K562 (cell line): ENCODE results near the gene NKD1. TPM values are rescaled to one million over a fixed set of nuclear protein-coding genes. Genes with fewer than 3 reads are reported as not detected.

ENCODE experiments used
- ATAC-seq: fragments of 200-7000 bp; cut with Tn5 transposase; 3 replicates; pipeline ENCODE4 v1.9.1; 2020; ENCODE audit warnings: moderate library complexity
- BruUV-seq: library from RNA; stranded (reverse); fragments of 400-500 nt; replicated peaks from 2 replicates; lab custom pipeline; 2021; lab: Mats Ljungman, UMichigan
- CTCF ChIA-PET: fragments of 300-600 bp; formaldehyde crosslinking; extraction: SDS; loops from one replicate; lab custom pipeline; 2021; ENCODE audit warnings: low intra/inter-chr PET ratio; lab: Yijun Ruan, JAX
- POLR2A ChIA-PET: fragments of 300-600, 350-650 bp; sonication (Branson Sonifier 250); formaldehyde crosslinking; extraction: SDS; loops from one replicate; lab custom pipeline; 2021; ENCODE audit warnings: antibody characterized with exemption, inconsistent platforms; lab: Yijun Ruan, JAX
- DNase-seq, 4 experiments: peaks; one replicate each; pipeline versions ENCODE4 v3.0.0 to v3.0.0-alpha.2; 2011 to 2018; ENCODE audit warnings: low spot score in 3 of 4, mixed read lengths in 3 of 4; ENCODE audit errors: extremely low read depth in 1 of 4
- FAIRE-seq: peaks from 2 replicates; lab custom pipeline; 2011; peaks lifted over from hg19 to GRCh38; lab: Jason Lieb, UNC
- H2AFZ ChIP-seq: 2 replicates; pipeline ENCODE4 v1.6.0; 2011; ENCODE audit warnings: low read depth, low read length, control low read depth, inconsistent platforms
- H3K27ac ChIP-seq: fragments of 200-600 bp; 3 replicates; pipeline ENCODE4 v1.8.0; 2011; ENCODE audit warnings: low read depth, mild to moderate bottlenecking, control low read depth, inconsistent platforms, low read length, moderate library complexity, mixed read lengths; ENCODE audit errors: extremely low read depth
- H3K27me3 ChIP-seq, 2 experiments: fragments of 300-600 bp in 1 of 2; 2 replicates in 1 of 2; 3 replicates in 1 of 2; pipeline versions ENCODE4 v1.6.0 to v1.8.0; 2011; ENCODE audit warnings: inconsistent platforms in 2 of 2, low read length in 2 of 2, mild to moderate bottlenecking in 1 of 2, mixed read lengths in 1 of 2, moderate library complexity in 1 of 2; ENCODE audit not compliant: control insufficient read depth in 2 of 2, insufficient read depth in 2 of 2
- H3K36me3 ChIP-seq: fragments of 300-600 bp; 3 replicates; pipeline ENCODE4 v1.8.0; 2011; ENCODE audit warnings: mild to moderate bottlenecking, low read length, inconsistent platforms; ENCODE audit not compliant: control insufficient read depth, insufficient read depth
- H3K4me1 ChIP-seq, 2 experiments: fragments of 200-600 bp in 1 of 2; replicated peaks in 1 of 2; 2 replicates in 1 of 2; 3 replicates in 1 of 2; pipeline versions ENCODE4 v1.5.1 to v1.8.0; 2011; ENCODE audit warnings: inconsistent platforms in 2 of 2, low read length in 2 of 2, mild to moderate bottlenecking in 1 of 2, mixed read lengths in 1 of 2, moderate library complexity in 1 of 2; ENCODE audit not compliant: control insufficient read depth in 2 of 2, insufficient read depth in 2 of 2
- H3K4me2 ChIP-seq: 2 replicates; pipeline ENCODE4 v1.6.1; 2011; ENCODE audit warnings: low read length, control low read depth, inconsistent platforms, mixed read lengths; ENCODE audit not compliant: insufficient read depth
- H3K4me3 ChIP-seq: fragments of 200-600 bp; sonication (generic), shearing (Covaris generic); 2 replicates; pipeline ENCODE4 v1.5.1; 2016; ENCODE audit warnings: control low read depth, inconsistent platforms
- H3K79me2 ChIP-seq: fragments of 200-600 bp; 3 replicates; pipeline ENCODE4 v1.8.0; 2011; ENCODE audit warnings: low read length, inconsistent platforms; ENCODE audit not compliant: control insufficient read depth, insufficient read depth
- H3K9ac ChIP-seq, 2 experiments: 2 replicates each; pipeline versions ENCODE4 v1.6.0 to v1.6.1; 2011; ENCODE audit warnings: low read depth in 2 of 2, low read length in 2 of 2, control low read depth in 1 of 2, inconsistent platforms in 1 of 2, mild to moderate bottlenecking in 1 of 2, mixed read lengths in 1 of 2; ENCODE audit not compliant: insufficient read depth in 1 of 2
- H3K9me1 ChIP-seq: one replicate; pipeline ENCODE4 v1.6.0; 2011; ENCODE audit warnings: inconsistent platforms, mild to moderate bottlenecking, low read length, moderate library complexity; ENCODE audit not compliant: control insufficient read depth, insufficient read depth
- H3K9me3 ChIP-seq: replicated peaks from 2 replicates; pipeline ENCODE4 v1.5.1; 2011; ENCODE audit warnings: low read depth, low read length, inconsistent platforms; ENCODE audit not compliant: control insufficient read depth, insufficient read depth
- H4K20me1 ChIP-seq: replicated peaks from 2 replicates; pipeline ENCODE4 v1.6.1; 2011; ENCODE audit warnings: low read length, inconsistent platforms, mixed read lengths; ENCODE audit not compliant: control insufficient read depth, insufficient read depth
- ESRRA ChIP-seq: fragments of 450-650 bp; IDR thresholded peaks from 2 replicates; pipeline ENCODE4 v1.6.1; 2014; ENCODE audit warnings: low read depth, mild to moderate bottlenecking, moderate library complexity, borderline replicate concordance
- HMG20B ChIP-seq: fragments of 250-450 bp; sonication (Bioruptor Pico); IDR thresholded peaks from 2 replicates; pipeline ENCODE4 v1.5.0; 2021; ENCODE audit warnings: mild to moderate bottlenecking
- LEF1 ChIP-seq: fragments of 450-650 bp; IDR thresholded peaks from 2 replicates; pipeline ENCODE4 v1.6.1; 2016; ENCODE audit warnings: mild to moderate bottlenecking
- RAD21 ChIP-seq, 2 experiments: fragments of 250-450 bp in 1 of 2; fragments of 450-650 bp in 1 of 2; sonication (Bioruptor Pico) in 1 of 2; formaldehyde crosslinking in 1 of 2; IDR thresholded peaks in 1 of 2; conservative IDR thresholded peaks in 1 of 2; 2 replicates each; pipeline versions ENCODE4 v1.4.0 to v1.8.0; 2020 to 2022; ENCODE audit warnings: mild to moderate bottlenecking in 2 of 2, moderate library complexity in 1 of 2
- UBTF ChIP-seq, 2 experiments: IDR thresholded peaks; 2 replicates each; pipeline ENCODE4 v1.6.1; 2012; ENCODE audit warnings: improper control_type of control experiment in 2 of 2, low read depth in 2 of 2, low read length in 2 of 2, borderline replicate concordance in 1 of 2
- ZNF444 ChIP-seq: fragments of 250-450 bp; sonication (Bioruptor Pico); IDR thresholded peaks from 2 replicates; pipeline ENCODE4 v1.4.0; 2020; ENCODE audit warnings: mild to moderate bottlenecking, moderate library complexity
- WGBS: fragments of 100-300 bp; shearing (Covaris generic); methylation state at CpG from one replicate; pipeline ENCODE4 v1.1.6; 2016; ENCODE audit warnings: low coverage, mixed read lengths; ENCODE audit not compliant: insufficient coverage; ENCODE audit errors: missing lambda C conversion rate; 5-methylcytosine and 5-hydroxymethylcytosine counted together
- in situ Hi-C: fragments of 300-500 bp; cut with MboI; formaldehyde crosslinking; loops from 4 replicates; pipeline ENCODE4 v1.15.0; 2018; ENCODE audit warnings: inconsistent platforms, mixed read lengths
- intact Hi-C: fragments of 100-400 bp; cut with micrococcal nuclease; formaldehyde crosslinking; loops from 2 replicates; pipeline ENCODE4 v1.14.2; 2022
- polyA plus RNA-seq, 8 experiments: library from polyadenylated mRNA; depleted of rRNA in 4 of 8; stranded (reverse) in 5 of 8; unstranded in 3 of 8; fragments of >200 nt; fragmentation: Nextera tagmentation in 2 of 8; fragmentation: Illumina TruSeq in 1 of 8; extraction: Ambion mirVana in 2 of 8; extraction: Trizol in 1 of 8; gene quantifications; 2 replicates each; pipeline versions ENCODE4 v1.2.1 to v1.2.3, GENCODE V29; 2011 to 2014; ENCODE audit warnings: inconsistent platforms in 1 of 8, missing spikeins in 1 of 8
- total RNA-seq, 7 experiments: library from RNA; depleted of rRNA in 6 of 7; stranded (reverse); fragments of >200 nt in 6 of 7; fragmentation: Illumina TruSeq in 2 of 7; extraction: Trizol in 2 of 7; gene quantifications; 2 replicates each; pipeline versions ENCODE4 v1.2.1 to v1.2.3, GENCODE V29; 2011 to 2021; ENCODE audit warnings: low replicate concordance in 1 of 7

The NKD1 gene
- total and polyA plus RNA-seq, 9 of the 15 experiments (the other 6 are each of a cell fraction or from before 2014, with no cell fraction given), result under 0.01 to 0.24 (median 0.04) TPM; not detected in 2

- Histone ChIP-seq H3K9me1 (no peaks in the 10 kb centered on the region), H3K9ac (no peak overlapping the region), H3K36me3 (no peaks in the 10 kb centered on the region), H2AFZ (no peak overlapping the region), H3K9me3 (no peaks in the 10 kb centered on the region), H3K79me2 (no peaks in the 10 kb centered on the region), H4K20me1 (no peaks in the 10 kb centered on the region), H3K27ac (no peak overlapping the region), H3K4me3 (no peak overlapping the region), H3K4me1 (no peaks in the 10 kb centered on the region; a peak in 1 of 5 replicates), H3K4me2 (no peak overlapping the region), H3K27me3 (peaks cover 3 to 10% of the 10 kb centered on the region in 2 experiments; a peak in 2 of 5 replicates)
- intact Hi-C loops (no loop called here), in situ Hi-C loops (no loop called here)
- ATAC-seq, result no peak
- no peak for DNase-seq
- POLR2A ChIA-PET, result interaction anchor here (0.6 kb wide), 1 partner anchor 132 kb away, joined by 3 read pairs; no protein-coding TSS in a partner anchor
- TF ChIP-seq RAD21 (CRISPR knock-in tag; conservative IDR thresholded peaks at IDR 0.05 in 1 of 2, IDR thresholded peaks at IDR 0.05 in 1 of 2), result no peak
- TF ChIP-seq HMG20B (CRISPR knock-in tag), result no peak
- TF ChIP-seq ESRRA, result no peak
- no peak for TF ChIP-seq UBTF (IDR thresholded peaks at IDR 0.05; ENCODE audit: borderline replicate concordance in 1 of 2, low read depth in 2 of 2, low read length in 2 of 2)
- TF ChIP-seq LEF1, result no peak
- TF ChIP-seq ZNF444 (CRISPR knock-in tag), result no peak
- no TSS peak for BruUV-seq
- CTCF ChIA-PET, result no interaction called here
- FAIRE-seq, result no peak
- WGBS, result 0% methylated on average over 9 of the region's 10 CpGs
Measured at GRCh38 chr16:50534556-50534955, 13.6 kb upstream of the NKD1 start.
